Dermis microvascular lymphatic vessel endothelial cell (primary cell): ENCODE measurements around the gene MRGPRE. TPM values are rescaled to one million over a fixed set of nuclear protein-coding genes. Genes with fewer than 3 reads are reported as not detected.
"Not testable (repeated sequence)": the region's sequence is repeated elsewhere in the genome, so short reads cannot be mapped to it uniquely, and the experiment has no call there.

Source experiments
- DNase-seq, 2 donors: peaks; one replicate each; pipeline versions ENCODE4 v3.0.0 to v3.0.0-alpha.2; 2010; ENCODE audit warnings: low read depth in 2 of 2
- total RNA-seq: library from RNA; depleted of rRNA; stranded (reverse); fragments of >200 nt; gene quantifications from 2 replicates; pipeline ENCODE4 v1.2.1, GENCODE V29; 2014

Gene MRGPRE, protein sequence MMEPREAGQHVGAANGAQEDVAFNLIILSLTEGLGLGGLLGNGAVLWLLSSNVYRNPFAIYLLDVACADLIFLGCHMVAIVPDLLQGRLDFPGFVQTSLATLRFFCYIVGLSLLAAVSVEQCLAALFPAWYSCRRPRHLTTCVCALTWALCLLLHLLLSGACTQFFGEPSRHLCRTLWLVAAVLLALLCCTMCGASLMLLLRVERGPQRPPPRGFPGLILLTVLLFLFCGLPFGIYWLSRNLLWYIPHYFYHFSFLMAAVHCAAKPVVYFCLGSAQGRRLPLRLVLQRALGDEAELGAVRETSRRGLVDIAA
- under 0.01 TPM in 1 of 2 replicates, not detected in the other for total RNA-seq

DNA sequence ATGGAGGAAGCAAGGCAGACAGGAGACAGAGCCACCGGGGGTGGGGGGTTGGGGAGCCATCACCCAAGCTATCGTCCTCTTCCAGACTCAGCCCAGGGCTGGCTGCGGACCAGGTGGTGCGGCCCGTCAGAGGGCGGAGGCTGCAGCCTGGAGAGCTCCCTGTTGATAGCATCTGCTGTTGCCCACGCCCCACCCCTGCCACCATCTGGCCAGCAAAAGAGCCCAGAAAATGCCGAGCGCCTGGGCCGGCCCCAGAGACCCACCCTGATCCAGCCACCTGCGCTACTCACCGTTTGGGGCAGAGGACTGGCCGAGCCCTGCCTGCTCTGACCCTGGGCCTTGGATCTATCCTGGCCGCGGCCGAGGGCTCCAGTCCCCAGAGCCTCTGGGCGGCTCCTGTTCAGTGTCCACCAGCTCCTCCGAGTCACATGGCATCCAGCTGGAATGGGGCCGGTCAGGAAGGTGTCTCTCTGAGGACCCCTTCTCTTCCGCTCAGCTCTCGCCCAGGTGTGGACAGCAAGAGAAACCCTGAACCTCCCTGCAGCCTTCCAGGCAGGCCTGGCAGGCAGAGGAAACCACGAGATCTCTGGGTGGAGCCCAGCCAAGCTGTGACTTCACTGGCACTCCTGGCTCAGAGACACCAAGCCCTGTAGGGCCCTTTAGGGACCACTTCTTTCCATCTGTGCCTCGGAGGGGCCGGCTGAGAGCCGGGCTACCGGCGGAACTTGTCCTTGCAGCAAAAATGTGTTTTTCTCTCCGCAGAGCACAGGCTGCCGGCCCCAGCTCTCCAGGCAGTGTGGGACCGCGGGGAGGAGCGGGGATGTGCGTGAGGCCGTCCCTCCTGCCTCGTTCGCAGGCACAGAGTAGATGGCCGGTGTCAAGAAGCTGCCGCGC is at the start of gene MRGPRE:
Gene MRGPRE (minus strand): TSS at position 567 of the 894 bp plus-strand sequence. CDS start 3,618 bp downstream, outside the sequence.
- no peak for DNase-seq

DNA sequence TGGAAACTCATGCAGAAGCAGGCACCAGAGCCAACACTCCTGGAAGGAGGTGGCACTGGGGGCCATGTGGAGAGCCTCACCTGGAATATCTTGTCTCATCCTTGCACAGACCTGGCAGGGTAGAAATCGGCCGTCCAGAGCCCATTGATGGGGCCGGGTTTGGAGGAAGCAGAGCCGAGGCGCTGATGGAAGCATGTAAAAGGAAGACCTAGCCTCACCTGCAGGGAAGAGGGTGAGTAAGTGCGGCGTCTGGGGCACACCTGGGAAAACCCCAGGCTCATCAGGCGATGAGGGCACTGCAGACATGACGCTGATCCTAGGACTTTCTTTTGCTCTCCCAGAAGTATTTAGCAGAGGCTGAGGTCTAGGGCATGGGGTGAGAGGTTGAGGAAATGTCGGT is 48.9 kb upstream of the MRGPRE start:
- DNase-seq, result not testable (repeated sequence)

DNA sequence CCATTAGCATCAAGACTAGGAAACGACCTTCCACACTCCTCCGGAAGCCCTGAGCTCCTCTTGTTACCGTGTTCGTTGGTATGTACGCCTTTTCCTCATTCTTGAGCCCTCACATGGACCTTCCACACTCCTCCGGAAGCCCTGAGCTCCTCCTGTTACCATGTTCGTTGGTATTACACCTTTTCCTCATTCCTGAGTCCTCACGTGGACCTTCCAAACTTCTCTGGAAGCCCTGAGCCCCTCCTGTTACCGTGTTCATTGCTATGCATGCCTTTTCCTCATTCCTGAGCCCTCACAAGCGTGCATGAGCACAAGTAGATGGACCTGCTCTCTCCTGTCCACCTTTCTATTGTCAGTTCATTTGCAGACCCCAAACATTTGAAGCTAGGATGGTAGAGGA is 48.4 kb upstream of the MRGPRE start:
- not testable (repeated sequence) for DNase-seq

DNA sequence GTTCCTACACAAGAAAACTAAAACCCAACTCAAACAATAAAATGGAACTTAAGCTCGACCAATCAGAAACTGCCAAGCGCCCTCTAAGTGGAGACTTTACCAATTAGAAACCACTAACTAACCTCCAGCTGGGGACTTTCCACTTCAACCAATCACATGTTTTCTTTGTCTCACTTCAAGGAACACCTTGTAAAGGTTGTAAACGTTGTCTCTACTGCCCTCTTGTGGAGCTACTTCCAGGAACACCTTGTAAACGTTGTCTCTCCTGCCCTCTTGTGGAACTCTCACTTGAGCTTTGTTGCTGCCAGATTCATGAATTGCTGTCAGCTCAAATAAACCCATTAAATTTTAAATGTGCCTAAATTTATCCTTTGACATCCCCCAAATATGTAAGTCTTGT is 46.7 kb upstream of the MRGPRE start:
- DNase-seq, result not testable (repeated sequence)

DNA sequence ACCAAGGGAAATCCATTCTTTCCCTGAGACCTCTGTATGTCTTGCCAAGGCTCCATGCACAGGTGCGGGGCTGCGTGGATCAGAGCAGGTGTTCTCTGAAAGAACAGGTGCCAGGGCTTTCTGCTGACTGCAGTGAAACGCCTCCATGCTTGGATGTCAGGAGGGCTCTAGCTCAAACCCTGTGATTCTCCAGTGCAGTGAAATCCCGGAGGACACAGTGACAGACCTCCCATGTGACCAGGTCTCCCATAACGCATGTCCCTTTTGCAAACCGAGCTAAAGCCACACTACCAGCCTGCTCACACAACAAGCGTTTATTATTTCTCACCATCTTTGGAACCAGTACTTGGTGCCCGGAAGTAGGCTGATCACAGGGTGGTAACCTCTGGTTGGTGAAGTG is 41.4 kb upstream of the MRGPRE start:
- DNase-seq, result not testable (repeated sequence)

DNA sequence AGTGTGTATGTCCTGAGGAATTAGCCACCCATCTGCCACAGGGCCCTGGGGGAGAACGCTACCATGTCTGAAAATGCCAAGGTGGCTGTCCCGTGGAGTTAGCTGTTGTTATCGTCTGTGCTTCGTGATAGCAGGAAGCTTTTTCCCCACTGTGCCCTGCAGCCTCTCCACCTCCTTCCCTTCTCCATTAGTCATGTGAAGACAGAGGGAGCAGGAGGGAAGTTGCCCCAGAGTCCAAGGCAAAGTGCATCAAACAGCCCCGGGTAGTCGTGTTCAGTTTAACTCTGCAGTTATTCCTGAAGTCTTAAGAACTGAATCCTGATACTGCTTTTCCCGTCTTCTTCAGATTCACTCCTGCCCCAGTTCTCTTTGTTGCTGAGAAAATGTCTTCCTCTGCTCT is 30.3 kb upstream of the MRGPRE start:
- not testable (repeated sequence) for DNase-seq

DNA sequence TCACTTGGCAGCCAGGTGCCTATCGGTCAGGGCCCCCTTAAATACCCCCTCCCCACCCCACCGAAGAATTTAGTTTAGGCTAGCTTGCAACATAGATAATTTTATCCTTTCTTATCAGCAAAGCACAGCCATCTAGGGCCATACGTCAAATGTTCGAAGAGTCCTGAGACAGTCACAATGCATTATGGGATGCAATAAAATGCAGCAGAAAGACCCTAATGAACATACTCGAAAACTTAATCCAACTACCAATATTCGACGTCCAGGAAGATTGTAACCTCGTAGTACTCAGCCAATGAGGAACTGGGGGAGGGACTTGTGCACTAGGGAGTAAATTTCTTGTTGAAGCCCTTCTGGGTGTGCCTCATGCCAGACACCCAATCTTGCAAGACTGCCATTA is 29.6 kb upstream of the MRGPRE start:
- DNase-seq, result not testable (repeated sequence)

DNA sequence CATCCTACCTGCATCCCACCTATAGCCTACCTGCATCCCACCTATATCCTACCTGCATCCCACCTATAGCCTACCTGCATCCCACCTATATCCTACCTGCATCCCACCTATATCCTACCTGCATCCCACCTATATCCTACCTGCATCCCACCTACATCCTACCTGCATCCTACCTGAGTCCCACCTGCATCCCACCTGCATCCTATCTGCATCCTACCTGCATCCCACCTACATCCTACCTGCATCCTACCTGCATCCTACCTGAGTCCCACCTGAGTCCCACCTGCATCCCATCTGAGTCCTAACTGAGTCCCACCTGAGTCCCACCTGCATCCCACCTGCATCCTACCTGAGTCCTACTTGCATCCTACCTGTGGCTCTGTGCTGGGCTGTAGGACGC is 25.3 kb upstream of the MRGPRE start:
- not testable (repeated sequence) for DNase-seq

DNA sequence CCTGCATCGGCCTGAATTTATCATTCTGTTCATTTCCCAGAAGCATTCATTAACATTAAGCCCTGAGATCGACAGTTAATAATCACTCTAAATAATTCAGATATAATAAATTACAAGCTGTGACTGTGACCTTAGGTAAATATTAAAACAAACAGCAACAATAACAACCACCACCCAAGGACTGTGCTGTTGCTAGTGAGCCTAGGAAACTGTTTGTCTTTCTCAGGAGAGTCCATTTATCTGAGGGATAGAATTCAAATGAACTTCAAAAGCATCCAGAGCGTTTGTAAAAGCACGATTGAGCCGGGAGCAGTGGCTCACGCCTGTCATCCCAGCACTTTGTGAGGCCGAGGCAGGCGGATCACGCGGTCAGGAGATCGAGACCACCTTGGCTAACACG is 23.0 kb upstream of the MRGPRE start:
- DNase-seq, result not testable (repeated sequence)

DNA sequence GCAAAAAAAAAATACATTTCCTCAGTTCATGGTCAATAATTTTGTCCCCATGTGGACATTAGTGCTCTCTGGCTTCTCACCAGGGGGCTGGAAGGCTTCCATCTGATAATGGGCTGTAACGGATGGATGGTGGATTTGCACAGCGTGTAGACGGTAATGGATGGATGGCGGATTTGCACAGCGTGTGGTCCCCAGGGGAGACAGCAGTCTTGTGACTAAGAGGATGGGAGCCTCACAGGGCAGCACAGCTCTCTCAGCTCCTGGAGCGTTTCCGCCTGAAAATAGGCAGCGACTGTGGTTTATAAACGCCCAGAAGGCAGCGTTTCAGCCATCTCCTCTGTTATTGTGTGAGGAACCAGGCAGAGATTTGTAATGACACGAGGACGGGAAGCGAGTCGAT is 22.6 kb upstream of the MRGPRE start:
- not testable (repeated sequence) for DNase-seq

DNA sequence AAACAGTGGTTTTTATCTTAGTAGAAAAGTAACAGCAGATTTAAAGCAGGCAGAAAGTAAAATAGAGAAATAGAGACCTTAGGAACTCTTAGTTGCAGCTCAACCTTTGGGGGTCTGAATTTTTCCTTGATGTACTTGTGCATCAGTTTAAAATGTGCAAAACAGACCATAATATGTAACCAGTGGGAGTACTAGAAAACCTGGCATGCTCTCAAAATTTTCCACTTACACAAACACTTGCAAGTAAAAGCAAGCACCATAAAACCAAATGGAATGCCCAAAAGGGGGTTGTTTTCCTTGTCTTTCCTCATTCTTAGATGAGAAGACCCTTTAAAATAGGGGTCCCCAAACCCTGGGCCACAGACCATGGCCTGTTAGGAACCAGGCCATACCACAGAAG is 12.9 kb upstream of the MRGPRE start:
- DNase-seq, result no peak

DNA sequence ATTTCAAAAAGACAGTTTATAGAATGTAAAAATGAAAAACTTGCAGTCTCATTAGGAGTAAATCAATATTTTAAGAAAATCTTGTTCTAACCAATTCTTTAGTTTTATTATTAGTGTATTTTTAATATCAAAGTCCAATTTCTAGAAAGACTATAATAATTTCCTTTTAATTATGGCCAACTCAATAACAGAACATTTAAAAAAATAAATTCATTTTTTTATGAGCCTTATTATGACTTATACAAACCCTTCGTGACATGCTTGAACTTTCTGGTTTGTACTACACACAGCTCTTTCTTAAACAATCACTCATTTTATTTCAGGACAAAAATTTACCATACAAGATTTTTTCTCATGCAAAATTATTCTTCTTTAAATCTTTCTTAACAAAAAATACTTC is 11.7 kb upstream of the MRGPRE start:
- DNase-seq, result no peak

DNA sequence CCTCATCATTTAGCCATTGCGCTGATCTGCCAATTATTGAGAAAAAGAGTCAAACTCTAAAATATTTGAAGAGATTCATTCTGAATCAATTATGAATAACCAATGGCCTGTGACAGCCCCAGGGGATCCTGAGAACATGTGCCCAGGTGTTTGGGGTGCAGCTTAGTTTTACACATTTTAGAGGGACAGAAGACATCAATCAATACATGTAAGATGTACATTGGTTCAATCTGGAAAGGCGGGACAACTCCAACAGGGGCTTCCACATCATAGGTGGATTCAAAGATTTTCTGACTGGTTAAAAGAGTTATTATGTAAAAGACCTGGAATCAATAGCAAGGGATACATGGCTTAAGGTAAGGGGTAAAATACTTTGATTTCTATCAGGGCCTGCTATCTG is 4.9 kb upstream of the MRGPRE start:
- DNase-seq, result no peak

DNA sequence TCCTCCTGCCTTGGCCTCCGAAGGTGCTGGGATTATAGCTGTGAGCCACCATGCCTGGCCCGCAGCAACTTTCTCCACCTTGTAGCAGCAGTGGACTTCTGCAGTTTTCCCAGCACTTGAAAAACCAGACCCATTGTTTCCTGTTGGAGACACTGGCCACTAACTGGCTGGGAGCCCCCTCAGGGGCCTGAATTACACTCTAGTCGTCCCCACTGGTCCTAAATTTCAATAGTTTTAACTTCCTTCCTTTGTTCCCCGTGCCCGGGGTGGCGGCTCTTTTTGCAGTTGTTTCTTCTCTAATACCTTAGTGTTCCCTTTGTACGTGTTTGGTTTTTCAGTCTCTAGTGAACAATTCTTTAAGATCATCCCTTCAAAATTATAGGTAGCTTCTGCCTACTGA is 2.6 kb upstream of the MRGPRE start:
- no peak for DNase-seq

DNA sequence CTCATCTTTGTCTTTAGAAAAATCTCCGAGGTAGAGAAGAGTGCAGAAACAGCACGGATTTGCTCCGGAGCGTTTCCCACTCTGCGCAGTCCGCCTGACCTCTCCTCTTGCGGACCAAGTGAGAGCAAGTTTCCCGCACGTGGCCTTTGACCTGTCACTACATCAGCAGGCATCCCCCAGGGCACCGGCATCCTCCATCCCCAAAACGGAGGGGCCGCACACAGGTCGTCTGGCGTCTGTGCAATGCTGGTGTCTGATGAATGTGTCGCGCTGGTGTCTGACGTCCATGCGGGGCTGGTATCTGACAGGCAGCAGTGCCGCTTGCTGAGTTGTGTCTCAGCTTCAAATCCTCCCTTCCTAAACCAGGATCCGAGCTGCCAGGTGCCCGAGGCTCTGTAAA is 739 bp upstream of the MRGPRE start:
- DNase-seq, result no peak

DNA sequence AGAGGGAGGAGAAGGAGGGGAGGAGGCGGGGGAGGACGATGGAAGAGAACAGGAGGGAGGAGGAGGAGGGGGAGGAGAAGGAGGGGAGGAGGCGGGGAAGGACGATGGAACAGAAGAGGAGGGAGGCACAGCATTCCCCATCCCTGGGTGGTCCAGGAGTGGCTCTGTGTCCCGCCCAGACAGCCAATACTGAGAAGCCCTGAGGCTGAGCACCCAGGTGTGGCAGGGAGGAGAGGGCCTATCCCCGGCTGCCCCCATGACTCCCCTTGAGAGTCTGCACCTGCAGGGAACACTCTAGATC is 717 bp downstream of the MRGPRE start:
- no peak for DNase-seq

DNA sequence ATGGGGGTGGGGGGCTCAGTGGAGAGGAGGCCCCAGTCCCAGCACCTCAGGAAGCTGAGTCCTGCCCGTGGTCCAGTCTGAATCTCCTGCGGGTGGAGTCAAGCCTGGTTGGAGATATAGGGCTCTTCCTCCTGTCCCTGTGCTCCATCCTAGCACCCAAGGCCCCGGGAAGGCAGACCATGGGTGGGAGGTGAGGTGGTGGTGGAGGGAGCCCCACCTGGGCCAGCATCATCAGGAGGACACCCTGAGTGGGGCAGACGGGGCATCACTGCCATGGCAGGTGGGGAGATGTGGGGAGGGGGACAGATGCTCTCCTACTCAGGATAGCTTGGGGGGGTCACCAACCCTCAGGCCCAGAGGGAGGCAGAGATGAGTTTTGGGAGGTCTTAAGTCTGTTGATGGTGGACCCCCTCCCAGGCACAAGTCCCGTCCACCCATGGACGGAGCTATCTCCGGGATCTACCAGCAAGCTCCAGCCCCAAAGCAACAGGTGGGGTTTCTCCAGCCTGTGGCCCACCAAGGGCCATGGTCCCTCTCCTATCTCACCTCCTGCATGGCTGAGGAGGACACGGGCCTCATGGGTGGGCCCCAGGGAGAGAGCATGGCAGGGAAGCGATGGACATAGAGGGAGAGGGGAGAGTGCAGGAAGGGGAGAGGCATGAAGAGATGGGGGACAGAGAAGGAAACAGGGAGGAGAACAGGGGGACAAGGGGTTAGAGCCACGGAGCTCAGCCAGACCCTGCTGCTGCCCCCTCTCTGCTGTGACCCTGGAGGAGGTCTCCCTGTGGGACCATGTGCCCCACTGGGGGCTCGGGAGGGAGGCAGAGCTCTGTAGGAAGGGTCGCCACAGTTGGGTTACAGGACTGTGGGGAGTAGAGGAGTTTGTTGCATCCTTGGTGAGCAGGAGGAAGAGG is 1.3 kb downstream of the MRGPRE start:
- no peak for DNase-seq

DNA sequence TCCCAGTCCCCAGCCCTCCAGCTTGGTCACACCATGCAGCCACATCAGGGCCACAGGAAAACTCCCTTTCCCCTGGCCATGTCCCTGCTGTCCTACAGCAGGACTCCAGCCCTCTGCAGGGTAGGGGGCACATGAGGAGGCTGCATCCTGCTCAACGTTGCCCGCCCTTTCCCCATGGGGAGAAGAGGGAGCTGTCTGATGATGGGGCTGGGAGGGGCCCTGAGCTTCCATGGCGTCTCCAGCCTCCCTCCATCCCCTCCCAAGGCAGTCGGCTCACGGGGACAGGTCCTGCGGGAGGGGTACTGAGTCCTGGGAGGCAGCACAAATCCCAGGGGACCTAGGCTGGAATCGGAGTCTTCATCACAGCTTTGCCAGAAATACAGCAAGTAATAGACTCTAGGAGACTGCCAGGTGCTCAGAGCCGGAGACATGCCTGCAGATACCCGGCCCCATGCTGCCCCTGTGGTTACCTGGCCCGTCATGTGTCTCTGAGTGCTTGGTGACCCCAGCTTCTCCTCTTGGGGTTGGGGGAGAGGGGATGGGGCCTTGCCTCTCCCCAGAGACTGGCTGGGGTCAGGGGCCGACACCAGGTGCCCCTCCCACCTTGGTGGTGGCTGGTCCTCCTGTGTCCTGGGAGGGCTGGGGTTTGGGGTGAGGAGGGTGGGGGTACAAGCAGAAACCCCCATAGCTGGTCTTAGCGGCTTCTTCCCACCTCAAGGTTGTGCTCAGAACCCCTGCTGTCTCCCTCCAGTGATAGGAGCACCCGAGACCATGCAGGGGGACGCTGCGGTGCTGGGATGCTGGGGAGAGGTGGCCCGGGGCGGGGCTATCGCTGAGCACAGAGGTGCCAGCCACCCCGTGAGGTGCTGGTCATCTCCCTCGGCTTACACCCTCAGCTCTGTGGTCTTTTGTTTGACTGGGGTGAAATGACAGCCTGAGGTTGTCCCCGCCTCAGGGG is 2.3 kb downstream of the MRGPRE start:
- no peak for DNase-seq

DNA sequence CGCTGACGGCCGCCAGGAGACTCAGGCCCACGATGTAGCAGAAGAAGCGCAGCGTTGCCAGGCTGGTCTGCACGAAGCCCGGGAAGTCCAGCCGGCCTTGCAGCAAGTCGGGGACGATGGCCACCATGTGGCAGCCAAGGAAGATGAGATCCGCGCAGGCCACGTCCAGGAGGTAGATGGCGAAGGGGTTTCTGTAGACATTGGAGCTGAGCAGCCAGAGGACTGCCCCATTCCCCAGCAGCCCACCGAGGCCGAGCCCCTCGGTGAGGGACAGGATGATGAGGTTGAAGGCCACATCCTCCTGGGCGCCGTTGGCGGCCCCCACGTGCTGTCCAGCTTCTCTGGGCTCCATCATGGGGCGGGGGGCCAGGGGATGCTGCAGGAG is 3.8 kb downstream of the MRGPRE start:
- no peak for DNase-seq

DNA sequence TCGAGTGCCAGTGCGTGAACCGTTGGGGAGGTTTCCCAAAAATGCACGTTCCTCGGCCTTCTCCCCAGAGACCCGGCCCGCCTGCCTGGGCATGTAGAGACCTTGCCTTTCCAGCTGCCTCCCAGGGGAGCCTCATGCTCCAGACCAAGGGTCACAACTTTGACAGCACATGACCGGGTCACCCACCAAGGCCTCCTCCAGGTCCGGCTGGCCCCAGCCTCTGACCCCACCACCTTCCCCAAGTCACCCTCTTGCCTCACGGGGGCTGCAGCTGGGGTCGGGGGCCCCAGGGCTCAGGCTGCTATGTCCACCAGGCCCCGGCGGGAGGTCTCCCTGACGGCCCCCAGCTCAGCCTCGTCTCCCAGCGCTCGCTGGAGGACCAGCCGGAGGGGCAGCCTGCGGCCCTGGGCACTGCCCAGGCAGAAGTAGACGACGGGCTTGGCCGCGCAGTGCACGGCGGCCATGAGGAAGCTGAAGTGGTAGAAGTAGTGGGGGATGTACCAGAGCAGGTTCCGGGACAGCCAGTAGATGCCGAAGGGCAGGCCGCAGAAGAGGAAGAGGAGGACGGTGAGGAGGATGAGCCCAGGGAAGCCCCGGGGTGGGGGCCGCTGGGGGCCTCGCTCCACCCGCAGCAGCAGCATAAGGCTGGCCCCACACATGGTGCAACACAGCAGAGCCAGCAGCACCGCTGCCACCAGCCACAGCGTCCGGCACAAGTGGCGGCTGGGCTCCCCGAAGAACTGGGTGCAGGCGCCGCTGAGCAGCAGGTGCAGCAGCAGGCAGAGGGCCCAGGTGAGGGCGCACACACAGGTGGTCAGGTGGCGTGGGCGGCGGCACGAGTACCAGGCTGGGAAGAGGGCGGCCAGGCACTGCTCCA is 4.4 kb downstream of the MRGPRE start:
- DNase-seq, result no peak
